Smooth muscle cell (in vitro differentiated cells): ENCODE data around the gene OGDH. TPM values are rescaled to one million over a fixed set of nuclear protein-coding genes. Genes with fewer than 3 reads are reported as not detected.

ENCODE experiments used
- DNase-seq: peaks from one replicate; lab custom pipeline; 2025; ENCODE audit not compliant: unreplicated experiment; lab: John Stamatoyannopoulos, UW
- H2AFZ ChIP-seq: fragments of 200-600 bp; sonication (generic); 2 replicates; pipeline ENCODE4 v1.6.0; 2016; ENCODE audit warnings: antibody characterized with exemption, low read depth, mild to moderate bottlenecking
- H3F3A ChIP-seq: fragments of 200-600 bp; sonication (generic); 2 replicates; pipeline ENCODE4 v1.6.0; 2017; ENCODE audit warnings: antibody characterized with exemption, low read depth
- H3K27ac ChIP-seq: fragments of 200-600 bp; sonication (generic); 2 replicates; pipeline ENCODE4 v1.5.1; 2016; ENCODE audit warnings: low read depth, mild to moderate bottlenecking
- H3K27me3 ChIP-seq: fragments of 200-600 bp; sonication (generic); 2 replicates; pipeline ENCODE4 v1.6.1; 2016; ENCODE audit warnings: low read depth, mild to moderate bottlenecking
- H3K36me3 ChIP-seq: fragments of 200-600 bp; sonication (generic); 2 replicates; pipeline ENCODE4 v1.5.1; 2016; ENCODE audit warnings: low read depth
- H3K4me1 ChIP-seq: fragments of 200-600 bp; sonication (generic); 2 replicates; pipeline ENCODE4 v1.5.1; 2016; ENCODE audit warnings: low read depth
- H3K4me2 ChIP-seq: fragments of 200-600 bp; sonication (generic); 2 replicates; pipeline ENCODE4 v1.6.0; 2016; ENCODE audit warnings: mild to moderate bottlenecking
- H3K4me3 ChIP-seq: fragments of 200-600 bp; sonication (generic); 2 replicates; pipeline ENCODE4 v1.5.1; 2016; ENCODE audit warnings: mild to moderate bottlenecking
- H3K79me2 ChIP-seq: fragments of 200-600 bp; sonication (generic); 2 replicates; pipeline ENCODE4 v1.6.0; 2016; ENCODE audit warnings: low read depth, mild to moderate bottlenecking
- H3K9ac ChIP-seq: fragments of 200-600 bp; sonication (generic); 2 replicates; pipeline ENCODE4 v1.6.0; 2016; ENCODE audit warnings: low read depth
- H3K9me3 ChIP-seq: fragments of 200-600 bp; sonication (generic); replicated peaks from 2 replicates; pipeline ENCODE4 v1.5.1; 2016; ENCODE audit warnings: low read depth
- H4K20me1 ChIP-seq: fragments of 200-600 bp; sonication (generic); 2 replicates; pipeline ENCODE4 v1.6.0; 2016; ENCODE audit warnings: low read depth
- WGBS: methylation state at CpG from one replicate; pipeline ENCODE4 v1.1.7; 2016; ENCODE audit warnings: low lambda C conversion rate; 5-methylcytosine and 5-hydroxymethylcytosine counted together
- polyA plus RNA-seq: library from polyadenylated mRNA; unstranded; fragments of >200 nt; fragmentation: Nextera tagmentation; extraction: Ambion mirVana; gene quantifications from 2 replicates; pipeline ENCODE4 v1.2.1, GENCODE V29; 2016
- total RNA-seq: library from RNA; depleted of rRNA; stranded (reverse); fragments of >200 nt; gene quantifications from 2 replicates; pipeline ENCODE4 v1.2.3, GENCODE V29; 2014
- TF ChIP-seq, protein P1 (sequence below): fragments of 200-600 bp; sonication (generic); IDR thresholded peaks from 2 replicates; pipeline ENCODE4 v1.5.1; 2017; ENCODE audit warnings: borderline replicate concordance, mild to moderate bottlenecking, antibody characterized with exemption; ENCODE audit not compliant: insufficient read depth, poor library complexity, severe bottlenecking

Gene OGDH
- total and polyA plus RNA-seq, 2 experiments from 2014 or later, result 32.6 to 34.2 TPM

DNA sequence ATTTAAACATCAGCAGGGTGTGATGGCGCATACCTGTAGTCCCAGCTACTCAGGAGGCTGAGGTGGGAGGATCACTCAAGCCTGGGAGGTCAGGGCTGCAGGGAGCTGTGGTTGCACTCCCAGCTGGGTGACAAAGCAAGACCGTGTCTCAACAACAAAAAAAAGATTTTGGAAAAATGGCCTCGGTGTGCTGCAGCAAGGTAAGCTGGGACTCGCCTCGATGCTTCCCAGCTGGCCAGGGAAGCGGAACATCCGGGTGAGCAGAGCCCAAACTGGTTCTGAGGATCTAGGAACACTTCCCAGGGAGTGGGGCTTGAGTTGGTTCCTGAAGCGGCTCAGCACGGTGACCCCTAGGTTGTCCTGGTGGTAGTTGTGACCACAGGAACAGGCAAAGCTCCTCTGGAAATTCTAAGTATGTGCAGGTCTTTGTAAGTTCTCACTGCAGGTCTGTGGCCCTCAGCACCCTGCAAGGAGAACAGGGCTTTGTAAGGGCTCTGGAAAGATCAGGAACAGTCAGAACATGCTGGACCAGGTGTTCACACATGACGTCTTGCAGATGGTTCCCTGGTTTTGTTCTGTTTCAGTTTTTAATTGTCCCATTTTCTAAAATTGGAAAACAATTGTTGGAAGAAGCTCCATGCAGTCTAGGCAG is 103.6 kb downstream of the OGDH start:
- Histone ChIP-seq H3K4me2 (no peak overlapping the region), H3K79me2 (no peaks in the 10 kb centered on the region), H4K20me1 (no peaks in the 10 kb centered on the region), H3K9me3 (no peaks in the 10 kb centered on the region), H3K4me3 (no peak overlapping the region), H3F3A (no peaks in the 10 kb centered on the region), H3K27me3 (no peaks in the 10 kb centered on the region), H3K27ac (no peak overlapping the region), H3K4me1 (no peaks in the 10 kb centered on the region), H3K36me3 (no peaks in the 10 kb centered on the region), H3K9ac (no peak overlapping the region), H2AFZ (no peak overlapping the region)
- WGBS, result 91% methylated on average over 10 of the region's 10 CpGs
- no peak for DNase-seq
- TF ChIP-seq, protein P1, sequence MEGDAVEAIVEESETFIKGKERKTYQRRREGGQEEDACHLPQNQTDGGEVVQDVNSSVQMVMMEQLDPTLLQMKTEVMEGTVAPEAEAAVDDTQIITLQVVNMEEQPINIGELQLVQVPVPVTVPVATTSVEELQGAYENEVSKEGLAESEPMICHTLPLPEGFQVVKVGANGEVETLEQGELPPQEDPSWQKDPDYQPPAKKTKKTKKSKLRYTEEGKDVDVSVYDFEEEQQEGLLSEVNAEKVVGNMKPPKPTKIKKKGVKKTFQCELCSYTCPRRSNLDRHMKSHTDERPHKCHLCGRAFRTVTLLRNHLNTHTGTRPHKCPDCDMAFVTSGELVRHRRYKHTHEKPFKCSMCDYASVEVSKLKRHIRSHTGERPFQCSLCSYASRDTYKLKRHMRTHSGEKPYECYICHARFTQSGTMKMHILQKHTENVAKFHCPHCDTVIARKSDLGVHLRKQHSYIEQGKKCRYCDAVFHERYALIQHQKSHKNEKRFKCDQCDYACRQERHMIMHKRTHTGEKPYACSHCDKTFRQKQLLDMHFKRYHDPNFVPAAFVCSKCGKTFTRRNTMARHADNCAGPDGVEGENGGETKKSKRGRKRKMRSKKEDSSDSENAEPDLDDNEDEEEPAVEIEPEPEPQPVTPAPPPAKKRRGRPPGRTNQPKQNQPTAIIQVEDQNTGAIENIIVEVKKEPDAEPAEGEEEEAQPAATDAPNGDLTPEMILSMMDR, result no peak

DNA sequence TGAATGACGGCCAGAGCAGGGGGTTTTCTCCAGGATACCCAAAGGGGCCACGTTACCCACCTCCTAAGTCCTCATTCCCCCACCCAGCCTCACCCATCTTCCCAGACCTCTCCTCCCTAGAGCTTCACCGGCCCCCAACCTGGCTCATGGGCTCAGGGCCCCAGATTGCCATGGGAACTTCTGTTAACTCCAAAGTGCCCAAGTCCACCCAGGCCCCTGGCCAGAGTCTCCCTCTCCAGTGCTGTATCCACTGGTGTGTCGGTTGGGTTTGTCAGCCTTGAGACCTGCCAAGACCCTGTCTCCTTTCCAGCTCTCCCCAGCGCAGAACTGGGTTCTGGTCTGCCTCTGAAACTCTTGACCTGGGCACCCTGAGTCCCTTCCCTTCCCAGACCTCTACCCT is 105.1 kb downstream of the OGDH start:
- no peak for DNase-seq
- no peaks in the 10 kb centered on the region for H3K36me3 ChIP-seq
- H3K4me2 ChIP-seq, result no peak overlapping the region
- no peaks in the 10 kb centered on the region for H3K27me3 ChIP-seq
- H4K20me1 ChIP-seq, result no peaks in the 10 kb centered on the region
- H3K4me3 ChIP-seq, result no peak overlapping the region
- H3F3A ChIP-seq, result no peaks in the 10 kb centered on the region
- no peak overlapping the region for H3K27ac ChIP-seq
- TF ChIP-seq, protein P1, result no peak
- no peak overlapping the region for H2AFZ ChIP-seq
- no peaks in the 10 kb centered on the region for H3K9me3 ChIP-seq
- WGBS, result 93% methylated on average over 4 of the region's 5 CpGs
- H3K9ac ChIP-seq, result no peak overlapping the region
- H3K4me1 ChIP-seq, result no peaks in the 10 kb centered on the region
- no peaks in the 10 kb centered on the region for H3K79me2 ChIP-seq

DNA sequence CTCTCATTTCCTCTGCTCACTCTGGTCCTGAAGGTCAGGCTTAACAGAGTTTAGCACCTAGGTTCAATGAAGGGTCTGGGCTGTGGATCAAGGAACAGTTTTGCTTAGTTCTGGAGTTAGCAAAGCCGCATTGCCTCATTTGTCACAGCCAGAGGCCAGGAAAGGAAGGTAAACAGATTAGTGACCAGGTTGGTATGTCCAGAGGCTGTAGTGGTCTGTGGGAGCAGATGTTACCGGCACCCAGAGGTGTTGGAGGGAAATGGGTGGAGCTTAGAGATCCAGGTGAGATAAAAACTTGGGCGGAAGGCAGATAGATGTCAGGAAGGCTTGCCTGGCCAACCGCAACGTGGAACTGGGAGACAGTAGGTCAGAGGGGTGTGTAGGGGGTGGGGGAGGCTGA is 105.6 kb downstream of the OGDH start:
- H3K36me3 ChIP-seq, result no peaks in the 10 kb centered on the region
- no peak overlapping the region for H3K4me2 ChIP-seq
- 55% methylated on average over 5 of the region's 5 CpGs for WGBS
- no peak overlapping the region for H2AFZ ChIP-seq
- H3K4me1 ChIP-seq, result no peaks in the 10 kb centered on the region
- no peaks in the 10 kb centered on the region for H3K9me3 ChIP-seq
- H3F3A ChIP-seq, result no peaks in the 10 kb centered on the region
- H3K4me3 ChIP-seq, result no peak overlapping the region
- TF ChIP-seq, protein P1, result no peak
- H4K20me1 ChIP-seq, result no peaks in the 10 kb centered on the region
- no peak overlapping the region for H3K27ac ChIP-seq
- H3K79me2 ChIP-seq, result no peaks in the 10 kb centered on the region
- no peak overlapping the region for H3K9ac ChIP-seq
- no peaks in the 10 kb centered on the region for H3K27me3 ChIP-seq
- DNase-seq, result no peak

DNA sequence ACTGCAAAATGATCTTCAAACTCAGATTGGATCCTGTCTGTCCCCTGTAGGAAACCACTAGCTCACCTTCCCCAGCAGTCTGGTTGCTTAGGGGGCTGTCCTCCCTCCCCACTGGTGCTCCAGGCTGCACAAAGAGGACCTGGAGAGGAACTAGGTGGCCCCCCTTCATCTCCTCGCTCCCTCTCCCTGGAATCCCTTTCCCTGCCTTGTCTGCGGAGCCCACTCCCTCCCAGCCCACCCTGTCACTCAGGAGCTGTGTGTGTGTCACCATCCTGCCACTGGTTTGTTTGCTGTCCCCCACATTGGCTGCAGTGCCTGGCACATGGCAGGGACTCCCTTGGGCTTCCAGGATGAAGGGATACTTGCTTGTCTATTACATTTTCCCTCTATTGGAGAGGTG is 106.7 kb downstream of the OGDH start:
- H3K79me2 ChIP-seq, result no peaks in the 10 kb centered on the region
- no peaks in the 10 kb centered on the region for H3K27me3 ChIP-seq
- H3F3A ChIP-seq, result no peaks in the 10 kb centered on the region
- H3K9ac ChIP-seq, result no peak overlapping the region
- TF ChIP-seq, protein P1, result no peak
- H4K20me1 ChIP-seq, result no peaks in the 10 kb centered on the region
- no peak overlapping the region for H3K27ac ChIP-seq
- no peaks in the 10 kb centered on the region for H3K4me1 ChIP-seq
- no peak for DNase-seq
- no peaks in the 10 kb centered on the region for H3K9me3 ChIP-seq
- no peak overlapping the region for H3K4me3 ChIP-seq
- no peak overlapping the region for H3K4me2 ChIP-seq
- H3K36me3 ChIP-seq, result no peaks in the 10 kb centered on the region
- H2AFZ ChIP-seq, result no peak overlapping the region
- 93% methylated on average over 2 of the region's 2 CpGs for WGBS
